Keratinocyte (primary cell): ENCODE data around the gene ZSCAN26.

ENCODE experiments used
- CTCF ChIP-seq, 3 experiments: IDR thresholded peaks in 1 of 3; conservative IDR thresholded peaks in 1 of 3; optimal IDR thresholded peaks in 1 of 3; 2 replicates in 2 of 3; 3 replicates in 1 of 3; pipeline versions ENCODE3 to v1.5.1; 2011; ENCODE audit warnings: low read length in 3 of 3, mild to moderate bottlenecking in 3 of 3, moderate library complexity in 2 of 3, control low read depth in 1 of 3, inconsistent platforms in 1 of 3; ENCODE audit not compliant: insufficient read depth in 2 of 3; ENCODE audit errors: extremely low read depth in 1 of 3
- EZH2 ChIP-seq: IDR thresholded peaks from one replicate; pipeline ENCODE4 v1.6.1; 2012; ENCODE audit warnings: inconsistent platforms, mild to moderate bottlenecking, low read length, moderate library complexity

GRCh38 chr6:28243946-28244345 lies 23.0 kb upstream of the ZSCAN26 start:
- no peak for TF ChIP-seq CTCF (optimal IDR thresholded peaks at IDR 0.05 in 1 of 3, IDR thresholded peaks at IDR 0.05 in 1 of 3, conservative IDR thresholded peaks at IDR 0.05 in 1 of 3; ENCODE audit: extremely low read depth in 1 of 3, insufficient read depth in 2 of 3, low read length in 3 of 3)
- TF ChIP-seq EZH2, result no peak
